COLO829 (cell line): Measurements from ENCODE around the gene LHX2.

ENCODE experiments used
- DNase-seq: peaks from one replicate; pipeline ENCODE4 v3.0.0; 2012; ENCODE audit warnings: low spot score

Gene LHX2

GRCh38 chr9:123999661-124000060, 11.9 kb upstream of the LHX2 start:
- no peak for DNase-seq

GRCh38 chr9:124000161-124000783, 11.3 kb upstream of the LHX2 start:
- no peak for DNase-seq

GRCh38 chr9:124000784-124001457, 10.6 kb upstream of the LHX2 start:
- no peak for DNase-seq

DNA sequence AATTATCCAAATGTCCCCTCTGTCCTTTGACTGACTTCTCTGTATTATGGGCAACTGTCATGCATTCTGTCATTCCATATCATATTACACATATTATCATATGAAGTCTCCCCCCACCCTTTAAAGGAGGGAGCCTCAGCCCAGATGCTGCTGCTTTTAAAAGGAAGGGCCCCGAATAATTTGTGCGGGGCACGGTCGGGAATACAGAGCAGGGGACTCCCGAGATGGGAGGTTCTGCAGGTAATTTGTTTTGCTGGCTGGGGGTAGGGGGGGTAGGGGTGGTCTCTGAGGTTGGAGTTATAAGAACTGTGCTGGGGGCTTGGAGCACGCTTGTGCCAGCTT, 10.1 kb upstream of the LHX2 start:
- DNase-seq = no peak

DNA sequence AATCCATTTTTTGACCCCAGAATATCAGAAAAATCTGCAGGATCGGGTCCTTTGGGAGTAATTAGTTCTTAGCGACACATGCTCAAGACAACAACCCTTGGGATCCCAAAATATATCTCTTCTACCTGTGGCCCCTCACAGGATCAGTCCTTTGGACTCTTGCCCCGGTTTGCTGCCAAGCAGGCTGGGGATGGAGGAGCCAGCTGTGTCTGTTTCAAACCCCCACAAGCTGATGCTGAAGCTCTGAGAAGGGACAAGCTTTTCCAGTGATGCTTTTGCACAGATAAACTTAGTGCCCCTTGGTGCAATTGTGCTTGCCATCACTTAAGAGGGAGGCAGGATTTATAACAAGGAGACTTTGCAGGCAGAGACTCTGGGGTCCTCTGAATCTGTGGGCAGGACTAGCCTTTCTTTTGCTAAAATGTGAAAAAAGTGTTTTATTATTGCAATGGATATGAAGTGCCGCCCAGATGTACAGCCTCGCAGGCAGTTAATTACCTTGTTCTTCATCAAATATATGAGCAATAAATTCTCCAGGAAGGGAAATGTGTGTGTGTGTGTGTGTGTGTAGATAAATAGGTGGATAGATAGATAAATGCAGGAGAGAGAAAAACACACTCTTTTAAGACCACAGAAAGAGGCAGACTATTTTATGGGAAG, 9.6 kb upstream of the LHX2 start:
- DNase-seq = no peak

- no peak for DNase-seq
Measured at GRCh38 chr9:124003636-124004349, 7.8 kb upstream of the LHX2 start.

GRCh38 chr9:124004593-124004992, 7.0 kb upstream of the LHX2 start:
- no peak for DNase-seq

- no peak for DNase-seq
Measured at GRCh38 chr9:124005029-124005771, 6.4 kb upstream of the LHX2 start.

- DNase-seq = no peak
Measured at GRCh38 chr9:124006448-124007361, 4.9 kb upstream of the LHX2 start.

DNA sequence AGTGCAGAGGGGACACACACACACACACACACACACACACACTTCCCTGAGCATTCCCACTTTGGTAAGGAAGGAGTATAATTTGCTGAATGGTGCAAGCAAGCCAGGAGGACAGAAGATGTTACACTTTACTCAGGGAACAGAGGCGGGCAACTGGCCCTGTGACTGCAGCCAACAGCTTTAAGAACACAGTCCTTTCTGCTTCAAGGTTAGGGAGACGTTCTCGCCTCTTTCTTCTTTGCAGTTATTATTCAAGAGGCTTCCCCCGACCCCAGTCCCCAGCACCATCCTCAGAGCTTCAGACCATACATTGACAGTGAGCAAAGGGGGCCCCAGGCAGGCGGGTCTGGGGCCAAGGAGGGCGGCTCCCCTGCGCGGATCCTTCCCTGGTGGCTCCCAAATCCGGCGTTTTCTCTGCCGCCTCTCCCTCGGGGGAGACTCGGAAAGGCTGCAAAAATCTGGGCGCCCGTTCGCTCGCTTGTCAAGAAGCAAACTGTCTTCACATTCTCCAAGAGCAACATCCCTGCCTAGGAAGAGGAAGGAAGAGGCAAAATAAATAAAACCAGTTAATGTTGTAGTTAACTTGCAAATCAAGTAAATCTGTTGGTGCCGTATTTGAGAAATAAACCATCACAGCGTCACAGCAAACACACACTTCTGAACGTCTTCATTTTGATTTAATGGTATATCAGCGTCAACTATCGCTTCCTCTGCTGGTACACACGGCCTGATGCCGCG, 3.8 kb upstream of the LHX2 start:
- DNase-seq = no peak

- DNase-seq = no peak
Measured at GRCh38 chr9:124008303-124008693, 3.3 kb upstream of the LHX2 start.

DNA sequence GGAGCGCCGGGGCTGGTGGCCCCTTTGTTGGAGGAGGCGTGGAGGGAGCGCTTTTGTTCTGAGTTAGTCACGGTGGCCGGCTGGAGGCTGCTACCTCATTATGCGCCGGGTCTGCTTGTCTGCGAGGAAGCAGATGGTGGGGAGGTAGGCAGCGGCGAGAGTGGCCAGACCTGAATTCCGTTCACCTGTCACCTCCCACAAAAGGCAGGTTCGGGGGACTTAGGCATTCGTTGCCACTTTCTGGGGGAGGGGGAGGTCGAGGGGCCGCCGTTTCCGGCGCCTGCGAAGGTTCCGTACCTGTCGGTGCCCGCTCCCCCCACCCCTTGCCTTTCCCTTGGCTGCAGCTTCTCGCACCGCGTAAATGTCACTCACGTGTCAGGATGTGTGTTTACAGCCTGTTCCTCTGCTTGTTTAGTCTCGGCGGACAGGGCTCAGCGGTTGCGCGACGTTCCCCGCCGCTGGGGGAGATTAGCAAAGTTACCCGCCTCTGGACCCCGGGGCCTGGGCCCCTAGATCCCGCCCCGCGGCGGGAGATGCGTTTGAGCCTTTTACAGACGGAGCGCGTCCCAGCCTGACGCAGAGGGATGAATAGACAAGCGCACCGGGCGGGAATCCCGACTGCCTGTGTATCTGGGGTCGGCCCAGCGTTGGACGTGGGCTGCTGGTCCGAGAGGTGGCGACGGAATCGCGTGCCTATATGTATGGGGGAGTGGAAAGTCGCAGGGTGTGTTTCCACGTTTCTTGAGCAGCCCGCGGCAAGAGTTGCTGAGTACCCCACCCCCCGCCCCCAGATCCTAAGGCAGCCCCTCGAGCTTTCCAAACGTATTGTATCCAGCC, 2.7 kb upstream of the LHX2 start:
- no peak for DNase-seq

GRCh38 chr9:124009531-124010217, 1.9 kb upstream of the LHX2 start:
- no peak for DNase-seq

DNA sequence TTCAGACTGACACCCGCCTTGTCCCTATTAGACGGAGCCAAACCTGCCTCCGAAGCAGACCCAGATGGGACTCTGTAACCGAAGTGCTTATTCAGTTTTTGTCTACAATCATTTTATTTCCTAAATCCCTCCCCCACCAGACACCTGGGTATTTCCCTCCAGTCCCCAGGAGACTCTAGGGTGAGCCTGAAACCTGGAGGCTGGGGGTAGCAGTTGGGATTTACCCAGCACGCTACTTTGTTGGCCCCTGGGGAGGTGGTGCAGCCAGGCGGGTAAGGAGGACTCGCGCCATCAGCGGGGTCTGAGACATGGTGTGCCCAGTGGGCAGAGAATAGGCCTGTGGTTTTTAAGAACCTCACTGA, 1.3 kb upstream of the LHX2 start:
- no peak for DNase-seq

- DNase-seq = no peak
Measured at GRCh38 chr9:124010665-124011321, 775 bp upstream of the LHX2 start.

GRCh38 chr9:124012368-124013301, 1.1 kb downstream of the LHX2 start:
- no peak for DNase-seq
